VCaP (cell line): ENCODE results near the gene SHISA5.

Experiments
- H3K27ac ChIP-seq: fragments of 450-650 bp; 2 replicates; pipeline ENCODE4 v1.5.1; 2017
- CTCF ChIP-seq: fragments of 450-650 bp; conservative IDR thresholded peaks from 2 replicates; pipeline ENCODE4 v1.5.1; 2017; ENCODE audit warnings: mild to moderate bottlenecking, moderate library complexity

Gene SHISA5

GRCh38 chr3:48445277-48445882 lies 58.6 kb downstream of the SHISA5 start:
- TF ChIP-seq CTCF = no peak
- no peak overlapping the region for H3K27ac ChIP-seq

GRCh38 chr3:48441940-48442339 lies 62.0 kb downstream of the SHISA5 start:
- no peak for TF ChIP-seq CTCF
- peak overlapping the region; percentile 95; the same call in 1 of the 2 replicates for H3K27ac ChIP-seq

GRCh38 chr3:48440590-48440958 lies 63.4 kb downstream of the SHISA5 start:
- peak overlapping the region; percentile 95 for H3K27ac ChIP-seq
- no peak for TF ChIP-seq CTCF

- no peak for TF ChIP-seq CTCF
- peak within 1 kb of the TSS; percentile 95 for H3K27ac ChIP-seq
Observed at GRCh38 chr3:48439820-48440589, 64.0 kb downstream of the SHISA5 start, which contains the start of the genes CCDC51 and TMA7. TSS of gene CCDC51 (minus strand) at chr3:48440119. CDS start at chr3:48435128, 4,991 bp downstream. TSS of gene TMA7 (plus strand) at chr3:48440257. CDS start at chr3:48440297, 40 bp downstream.

GRCh38 chr3:48437812-48438211 lies 66.2 kb downstream of the SHISA5 start:
- no peak overlapping the region for H3K27ac ChIP-seq
- TF ChIP-seq CTCF = no peak

- TF ChIP-seq CTCF = no peak
- peak overlapping the region; percentile 2; the same call in 1 of the 2 replicates for H3K27ac ChIP-seq
Observed at GRCh38 chr3:48436855-48437254, 67.1 kb downstream of the SHISA5 start.

- H3K27ac ChIP-seq = peak overlapping the region; percentile 2; the same call in 1 of the 2 replicates
- no peak for TF ChIP-seq CTCF
Observed at GRCh38 chr3:48436477-48436787, 67.5 kb downstream of the SHISA5 start.
